ENCODE results near the gene TRIM41.
"Not testable (repeated sequence)": the region's sequence is repeated elsewhere in the genome, so short reads cannot be mapped to it uniquely, and the experiment has no call there.

TRIM41 gene

GRCh38 chr5:181223058-181223728, at the start of gene TRIM41:
Gene TRIM41 (plus strand): TSS chr5:181223281. CDS start chr5:181224000, 719 bp downstream.
- ATAC-seq, result peak; percentile 66 to 70

- peak; percentile 72 for ATAC-seq
Observed at GRCh38 chr5:181173420-181174342, 49.4 kb upstream of the TRIM41 start.

GRCh38 chr5:181176254-181176952, 46.7 kb upstream of the TRIM41 start:
- no peak for ATAC-seq

GRCh38 chr5:181177559-181177958, 45.5 kb upstream of the TRIM41 start:
- ATAC-seq, result not testable (repeated sequence)

- ATAC-seq, result peak; percentile 67 to 80
Observed at GRCh38 chr5:181181650-181182565, 41.2 kb upstream of the TRIM41 start.

GRCh38 chr5:181182651-181183050, 40.4 kb upstream of the TRIM41 start:
- ATAC-seq, result no peak

GRCh38 chr5:181184845-181185216, 38.2 kb upstream of the TRIM41 start:
- ATAC-seq, result no peak

- no peak for ATAC-seq
Observed at GRCh38 chr5:181185560-181185959, 37.5 kb upstream of the TRIM41 start.

GRCh38 chr5:181186022-181186421, 37.1 kb upstream of the TRIM41 start:
- ATAC-seq, result no peak

- ATAC-seq, result no peak
Observed at GRCh38 chr5:181186986-181187499, 36.0 kb upstream of the TRIM41 start.

GRCh38 chr5:181187500-181188213, 35.4 kb upstream of the TRIM41 start:
- ATAC-seq, result no peak

GRCh38 chr5:181188700-181189362, 34.2 kb upstream of the TRIM41 start:
- no peak for ATAC-seq

GRCh38 chr5:181189363-181189961, 33.6 kb upstream of the TRIM41 start:
- ATAC-seq, result peak; percentile 27 to 32

- ATAC-seq, result no peak
Observed at GRCh38 chr5:181189962-181190710, 32.9 kb upstream of the TRIM41 start.

- peak; percentile 5 to 8 for ATAC-seq
Observed at GRCh38 chr5:181190711-181191525, 32.2 kb upstream of the TRIM41 start.

GRCh38 chr5:181191526-181192336, 31.4 kb upstream of the TRIM41 start:
- ATAC-seq, result peak; percentile 67 to 73

- ATAC-seq, result no peak
Observed at GRCh38 chr5:181192337-181193046, 30.6 kb upstream of the TRIM41 start.

Data from activated CD4-positive, CD25-positive, alpha-beta regulatory T cell treated with anti-CD3 and anti-CD28 coated beads, Interleukin-2, amount 50 U/mL, for 24 hours (primary cell).